ENCODE measurements around the gene ZNF497.

DNA sequence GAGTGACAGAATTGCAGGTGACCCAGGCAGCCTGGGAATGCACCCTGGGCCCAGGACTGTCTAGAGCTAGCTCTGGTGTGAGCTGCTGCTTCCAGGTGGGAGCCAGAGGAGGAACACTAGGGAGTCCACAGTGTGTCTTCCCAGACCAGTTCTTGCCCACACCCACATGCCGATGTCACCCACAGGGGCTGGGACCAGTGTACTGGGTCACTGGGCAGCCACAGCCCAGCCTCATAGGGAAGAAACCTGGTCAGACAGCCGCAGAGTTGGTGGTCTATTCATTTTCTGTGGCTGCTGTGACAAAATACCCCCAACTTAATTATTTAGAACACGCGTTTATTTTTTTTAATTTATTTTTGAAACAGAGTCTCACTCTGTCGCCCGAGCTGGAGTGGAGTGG, 36.0 kb upstream of the ZNF497 start:
- TF ChIP-seq, protein P1, sequence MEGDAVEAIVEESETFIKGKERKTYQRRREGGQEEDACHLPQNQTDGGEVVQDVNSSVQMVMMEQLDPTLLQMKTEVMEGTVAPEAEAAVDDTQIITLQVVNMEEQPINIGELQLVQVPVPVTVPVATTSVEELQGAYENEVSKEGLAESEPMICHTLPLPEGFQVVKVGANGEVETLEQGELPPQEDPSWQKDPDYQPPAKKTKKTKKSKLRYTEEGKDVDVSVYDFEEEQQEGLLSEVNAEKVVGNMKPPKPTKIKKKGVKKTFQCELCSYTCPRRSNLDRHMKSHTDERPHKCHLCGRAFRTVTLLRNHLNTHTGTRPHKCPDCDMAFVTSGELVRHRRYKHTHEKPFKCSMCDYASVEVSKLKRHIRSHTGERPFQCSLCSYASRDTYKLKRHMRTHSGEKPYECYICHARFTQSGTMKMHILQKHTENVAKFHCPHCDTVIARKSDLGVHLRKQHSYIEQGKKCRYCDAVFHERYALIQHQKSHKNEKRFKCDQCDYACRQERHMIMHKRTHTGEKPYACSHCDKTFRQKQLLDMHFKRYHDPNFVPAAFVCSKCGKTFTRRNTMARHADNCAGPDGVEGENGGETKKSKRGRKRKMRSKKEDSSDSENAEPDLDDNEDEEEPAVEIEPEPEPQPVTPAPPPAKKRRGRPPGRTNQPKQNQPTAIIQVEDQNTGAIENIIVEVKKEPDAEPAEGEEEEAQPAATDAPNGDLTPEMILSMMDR (IDR thresholded peaks at IDR 0.05; ENCODE audit: low read depth, low read length, missing input control): no peak
- TF ChIP-seq, protein P2, sequence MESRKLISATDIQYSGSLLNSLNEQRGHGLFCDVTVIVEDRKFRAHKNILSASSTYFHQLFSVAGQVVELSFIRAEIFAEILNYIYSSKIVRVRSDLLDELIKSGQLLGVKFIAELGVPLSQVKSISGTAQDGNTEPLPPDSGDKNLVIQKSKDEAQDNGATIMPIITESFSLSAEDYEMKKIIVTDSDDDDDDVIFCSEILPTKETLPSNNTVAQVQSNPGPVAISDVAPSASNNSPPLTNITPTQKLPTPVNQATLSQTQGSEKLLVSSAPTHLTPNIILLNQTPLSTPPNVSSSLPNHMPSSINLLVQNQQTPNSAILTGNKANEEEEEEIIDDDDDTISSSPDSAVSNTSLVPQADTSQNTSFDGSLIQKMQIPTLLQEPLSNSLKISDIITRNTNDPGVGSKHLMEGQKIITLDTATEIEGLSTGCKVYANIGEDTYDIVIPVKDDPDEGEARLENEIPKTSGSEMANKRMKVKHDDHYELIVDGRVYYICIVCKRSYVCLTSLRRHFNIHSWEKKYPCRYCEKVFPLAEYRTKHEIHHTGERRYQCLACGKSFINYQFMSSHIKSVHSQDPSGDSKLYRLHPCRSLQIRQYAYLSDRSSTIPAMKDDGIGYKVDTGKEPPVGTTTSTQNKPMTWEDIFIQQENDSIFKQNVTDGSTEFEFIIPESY (IDR thresholded peaks at IDR 0.05): no peak
- TF ChIP-seq, protein P3, sequence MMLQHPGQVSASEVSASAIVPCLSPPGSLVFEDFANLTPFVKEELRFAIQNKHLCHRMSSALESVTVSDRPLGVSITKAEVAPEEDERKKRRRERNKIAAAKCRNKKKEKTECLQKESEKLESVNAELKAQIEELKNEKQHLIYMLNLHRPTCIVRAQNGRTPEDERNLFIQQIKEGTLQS (IDR thresholded peaks at IDR 0.05): no peak
- TF ChIP-seq, protein P4, sequence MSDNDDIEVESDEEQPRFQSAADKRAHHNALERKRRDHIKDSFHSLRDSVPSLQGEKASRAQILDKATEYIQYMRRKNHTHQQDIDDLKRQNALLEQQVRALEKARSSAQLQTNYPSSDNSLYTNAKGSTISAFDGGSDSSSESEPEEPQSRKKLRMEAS (IDR thresholded peaks at IDR 0.05): no peak
- no peak for TF ChIP-seq HNF4A (conservative IDR thresholded peaks at IDR 0.05)
- no peak for TF ChIP-seq JUND (IDR thresholded peaks at IDR 0.05)

All from liver (tissue), 3 donors.